ENCODE results near the gene ALOXE3.
"Not testable (repeated sequence)": the region's sequence is repeated elsewhere in the genome, so short reads cannot be mapped to it uniquely, and the experiment has no call there.

The ALOXE3 gene

GRCh38 chr17:8071496-8071895 is 46.8 kb downstream of the ALOXE3 start:
- DNase-seq (ENCODE audit: low read depth) = no peak

- no peak for DNase-seq (ENCODE audit: low read depth)
Observed at GRCh38 chr17:8069587-8069860, 48.8 kb downstream of the ALOXE3 start.

- no peak for DNase-seq (ENCODE audit: low read depth)
Observed at GRCh38 chr17:8068736-8069586, 49.4 kb downstream of the ALOXE3 start.

- no peak for DNase-seq (ENCODE audit: low read depth)
Observed at GRCh38 chr17:8067806-8068205, 50.5 kb downstream of the ALOXE3 start.

GRCh38 chr17:8066841-8067775 is 51.2 kb downstream of the ALOXE3 start:
- DNase-seq (ENCODE audit: low read depth) = no peak

- DNase-seq (ENCODE audit: low read depth) = no peak
Observed at GRCh38 chr17:8064561-8065019, 53.7 kb downstream of the ALOXE3 start.

- no peak for DNase-seq (ENCODE audit: low read depth)
Observed at GRCh38 chr17:8063761-8064534, 54.4 kb downstream of the ALOXE3 start.

- DNase-seq (ENCODE audit: low read depth) = no peak
Observed at GRCh38 chr17:8062807-8063483, 55.4 kb downstream of the ALOXE3 start.

- DNase-seq (ENCODE audit: low read depth) = no peak
Observed at GRCh38 chr17:8062435-8062806, 55.9 kb downstream of the ALOXE3 start.

GRCh38 chr17:8061851-8062250 is 56.5 kb downstream of the ALOXE3 start:
- DNase-seq (ENCODE audit: low read depth) = not testable (repeated sequence)

GRCh38 chr17:8060274-8060673 is 58.0 kb downstream of the ALOXE3 start:
- peak; percentile 42 for DNase-seq (ENCODE audit: low read depth)

- DNase-seq (ENCODE audit: low read depth) = no peak
Observed at GRCh38 chr17:8059131-8059530, 59.2 kb downstream of the ALOXE3 start.

GRCh38 chr17:8057691-8058114 is 60.6 kb downstream of the ALOXE3 start:
- peak; percentile 15 for DNase-seq (ENCODE audit: low read depth)

GRCh38 chr17:8056976-8057625 is 61.2 kb downstream of the ALOXE3 start:
- DNase-seq (ENCODE audit: low read depth) = no peak

GRCh38 chr17:8056232-8056975 is 61.9 kb downstream of the ALOXE3 start:
- no peak for DNase-seq (ENCODE audit: low read depth)

GRCh38 chr17:8055851-8056231 is 62.5 kb downstream of the ALOXE3 start:
- no peak for DNase-seq (ENCODE audit: low read depth)

GRCh38 chr17:8053600-8053999 is 64.7 kb downstream of the ALOXE3 start:
- DNase-seq (ENCODE audit: low read depth) = no peak

GRCh38 chr17:8052256-8053252 is 65.8 kb downstream of the ALOXE3 start:
- DNase-seq (ENCODE audit: low read depth) = no peak

- DNase-seq (ENCODE audit: low read depth) = no peak
Observed at GRCh38 chr17:8051831-8052230, 66.5 kb downstream of the ALOXE3 start.

All from T follicular helper cell (primary cell).